ENCODE data around the gene TLE1.

TLE1 gene

DNA sequence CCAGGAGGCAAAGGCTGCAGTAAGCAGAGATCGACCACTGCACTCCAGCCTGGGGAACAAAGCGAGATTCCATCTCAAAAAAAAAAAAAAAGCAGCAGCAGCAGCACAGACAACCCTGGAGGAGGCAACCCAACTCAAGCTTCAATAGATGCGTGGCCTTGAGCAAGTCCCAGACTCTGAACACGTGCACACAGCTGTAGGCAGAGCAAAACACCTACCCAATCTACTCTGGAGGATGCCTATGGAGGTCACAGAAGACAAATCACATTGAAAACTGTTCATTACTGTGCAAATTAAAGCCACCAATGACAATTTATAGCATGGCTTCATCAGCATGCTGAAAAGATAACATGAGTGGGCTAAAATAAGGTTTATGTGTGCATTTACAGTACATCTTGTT lies 7.2 kb downstream of the TLE1 start:
- Histone ChIP-seq H3K27me3 (ENCODE audit: insufficient read depth, low read length) (no peaks in the 10 kb centered on the region), H3F3A (ENCODE audit: insufficient read depth, low read length) (no peaks in the 10 kb centered on the region), H3K9me2 (ENCODE audit: low read depth, low read length) (no peaks in the 10 kb centered on the region), H4K20me1 (ENCODE audit: insufficient read depth, low read length) (no peaks in the 10 kb centered on the region), H3K79me2 (ENCODE audit: insufficient read depth, low read length) (no peaks in the 10 kb centered on the region), H3K4me3 (ENCODE audit: low read depth, low read length, poor library complexity, severe bottlenecking) (no peak overlapping the region), H2AFZ (ENCODE audit: low read length) (no peak overlapping the region), H3K27ac (ENCODE audit: low read depth, low read length, poor library complexity, severe bottlenecking) (no peak overlapping the region), H3K9ac (ENCODE audit: low read length) (no peak overlapping the region), H3K4me2 (ENCODE audit: low read length) (no peak overlapping the region), H3K4me1 (ENCODE audit: insufficient read depth, low read length, severe bottlenecking) (no peaks in the 10 kb centered on the region), H3K36me3 (ENCODE audit: insufficient read depth, low read length) (no peaks in the 10 kb centered on the region), H3K9me3 (ENCODE audit: low read length) (no peaks in the 10 kb centered on the region)
- TF ChIP-seq, protein P1, sequence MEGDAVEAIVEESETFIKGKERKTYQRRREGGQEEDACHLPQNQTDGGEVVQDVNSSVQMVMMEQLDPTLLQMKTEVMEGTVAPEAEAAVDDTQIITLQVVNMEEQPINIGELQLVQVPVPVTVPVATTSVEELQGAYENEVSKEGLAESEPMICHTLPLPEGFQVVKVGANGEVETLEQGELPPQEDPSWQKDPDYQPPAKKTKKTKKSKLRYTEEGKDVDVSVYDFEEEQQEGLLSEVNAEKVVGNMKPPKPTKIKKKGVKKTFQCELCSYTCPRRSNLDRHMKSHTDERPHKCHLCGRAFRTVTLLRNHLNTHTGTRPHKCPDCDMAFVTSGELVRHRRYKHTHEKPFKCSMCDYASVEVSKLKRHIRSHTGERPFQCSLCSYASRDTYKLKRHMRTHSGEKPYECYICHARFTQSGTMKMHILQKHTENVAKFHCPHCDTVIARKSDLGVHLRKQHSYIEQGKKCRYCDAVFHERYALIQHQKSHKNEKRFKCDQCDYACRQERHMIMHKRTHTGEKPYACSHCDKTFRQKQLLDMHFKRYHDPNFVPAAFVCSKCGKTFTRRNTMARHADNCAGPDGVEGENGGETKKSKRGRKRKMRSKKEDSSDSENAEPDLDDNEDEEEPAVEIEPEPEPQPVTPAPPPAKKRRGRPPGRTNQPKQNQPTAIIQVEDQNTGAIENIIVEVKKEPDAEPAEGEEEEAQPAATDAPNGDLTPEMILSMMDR (IDR thresholded peaks at IDR 0.05; ENCODE audit: low read length) = no peak
- no peak for TF ChIP-seq EZH2 (IDR thresholded peaks at IDR 0.05; ENCODE audit: borderline replicate concordance, low read length)

DNA sequence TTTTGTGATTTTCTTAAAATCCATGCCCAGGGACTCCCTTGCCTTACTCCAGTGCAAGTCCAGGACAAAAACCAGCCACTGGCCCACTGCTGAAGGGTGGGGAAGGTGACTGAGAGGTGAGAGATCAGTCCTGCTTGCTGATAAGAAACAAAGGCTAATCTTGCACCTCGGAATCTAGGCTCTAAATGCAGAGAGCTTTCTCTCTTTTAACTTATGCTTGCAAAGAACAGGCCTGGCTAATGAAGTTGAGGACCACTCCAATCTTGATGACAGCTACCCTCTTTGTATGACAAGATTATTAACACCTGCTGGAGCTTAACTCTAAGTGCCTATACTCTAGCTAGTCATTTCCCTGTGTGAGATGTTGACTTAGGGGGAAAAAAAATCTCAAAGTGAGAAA lies 8.8 kb downstream of the TLE1 start:
- Histone ChIP-seq H3K79me2 (ENCODE audit: insufficient read depth, low read length) (no peaks in the 10 kb centered on the region), H3K27me3 (ENCODE audit: insufficient read depth, low read length) (no peaks in the 10 kb centered on the region), H4K20me1 (ENCODE audit: insufficient read depth, low read length) (no peaks in the 10 kb centered on the region), H3K4me2 (ENCODE audit: low read length) (no peak overlapping the region), H3K4me1 (ENCODE audit: insufficient read depth, low read length, severe bottlenecking) (no peaks in the 10 kb centered on the region), H3K9ac (ENCODE audit: low read length) (no peak overlapping the region), H3K9me3 (ENCODE audit: low read length) (no peaks in the 10 kb centered on the region), H3K27ac (ENCODE audit: low read depth, low read length, poor library complexity, severe bottlenecking) (no peak overlapping the region), H3K9me2 (ENCODE audit: low read depth, low read length) (no peaks in the 10 kb centered on the region), H3K36me3 (ENCODE audit: insufficient read depth, low read length) (no peaks in the 10 kb centered on the region), H3K4me3 (ENCODE audit: low read depth, low read length, poor library complexity, severe bottlenecking) (no peak overlapping the region), H3F3A (ENCODE audit: insufficient read depth, low read length) (no peaks in the 10 kb centered on the region), H2AFZ (ENCODE audit: low read length) (no peak overlapping the region)
- TF ChIP-seq EZH2 (IDR thresholded peaks at IDR 0.05; ENCODE audit: borderline replicate concordance, low read length) = no peak
- TF ChIP-seq, protein P1 (IDR thresholded peaks at IDR 0.05; ENCODE audit: low read length) = no peak

DNA sequence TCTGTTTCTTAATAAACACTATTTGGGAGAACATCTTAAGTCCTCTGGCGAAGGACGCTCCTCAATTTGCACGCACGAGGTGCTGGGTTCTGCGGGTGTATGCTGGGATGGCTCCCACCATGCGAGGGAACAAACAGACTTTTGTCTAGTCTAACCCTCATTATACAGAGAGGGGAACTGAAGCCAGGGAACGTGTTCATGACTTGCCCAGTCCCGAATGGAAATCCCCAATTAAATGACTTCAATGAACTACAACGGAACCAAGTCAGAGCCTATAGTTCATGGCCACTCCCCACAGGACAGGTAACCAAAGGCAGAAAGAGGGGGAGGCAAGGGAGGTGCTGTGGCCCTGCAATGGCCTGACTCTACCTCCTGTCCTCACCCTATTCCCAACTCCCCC lies 9.3 kb downstream of the TLE1 start:
- Histone ChIP-seq H3K79me2 (ENCODE audit: insufficient read depth, low read length) (no peaks in the 10 kb centered on the region), H3K4me3 (ENCODE audit: low read depth, low read length, poor library complexity, severe bottlenecking) (no peak overlapping the region), H3K9me3 (ENCODE audit: low read length) (no peaks in the 10 kb centered on the region), H3K27ac (ENCODE audit: low read depth, low read length, poor library complexity, severe bottlenecking) (no peak overlapping the region), H3K9me2 (ENCODE audit: low read depth, low read length) (no peaks in the 10 kb centered on the region), H3F3A (ENCODE audit: insufficient read depth, low read length) (no peaks in the 10 kb centered on the region), H2AFZ (ENCODE audit: low read length) (no peak overlapping the region), H3K36me3 (ENCODE audit: insufficient read depth, low read length) (no peaks in the 10 kb centered on the region), H3K27me3 (ENCODE audit: insufficient read depth, low read length) (no peaks in the 10 kb centered on the region), H4K20me1 (ENCODE audit: insufficient read depth, low read length) (no peaks in the 10 kb centered on the region), H3K4me2 (ENCODE audit: low read length) (no peak overlapping the region), H3K9ac (ENCODE audit: low read length) (no peak overlapping the region), H3K4me1 (ENCODE audit: insufficient read depth, low read length, severe bottlenecking) (no peaks in the 10 kb centered on the region)
- TF ChIP-seq, protein P1 (IDR thresholded peaks at IDR 0.05; ENCODE audit: low read length) = no peak
- no peak for TF ChIP-seq EZH2 (IDR thresholded peaks at IDR 0.05; ENCODE audit: borderline replicate concordance, low read length)
